ENCODE data around the gene UGT1A1.

Gene UGT1A1

GRCh38 chr2:233798335-233799086, 38.4 kb downstream of the UGT1A1 start:
- TF ChIP-seq ZNF274 (IDR thresholded peaks at IDR 0.05; ENCODE audit: low read depth, low read length): no peak
- H3K4me3 ChIP-seq (ENCODE audit: low read length): no peak overlapping the region

GRCh38 chr2:233799087-233799665, 39.1 kb downstream of the UGT1A1 start:
- H3K4me3 ChIP-seq (ENCODE audit: low read length): no peak overlapping the region
- no peak for TF ChIP-seq ZNF274 (IDR thresholded peaks at IDR 0.05; ENCODE audit: low read depth, low read length)

- TF ChIP-seq ZNF274 (IDR thresholded peaks at IDR 0.05; ENCODE audit: low read depth, low read length): no peak
- no peak overlapping the region for H3K4me3 ChIP-seq (ENCODE audit: low read length)
Observed at GRCh38 chr2:233799716-233800115, 39.6 kb downstream of the UGT1A1 start.

- no peak for TF ChIP-seq ZNF274 (IDR thresholded peaks at IDR 0.05; ENCODE audit: low read depth, low read length)
- H3K4me3 ChIP-seq (ENCODE audit: low read length): no peak overlapping the region
Observed at GRCh38 chr2:233800208-233800607, 40.1 kb downstream of the UGT1A1 start.

- no peak for TF ChIP-seq ZNF274 (IDR thresholded peaks at IDR 0.05; ENCODE audit: low read depth, low read length)
- no peak overlapping the region for H3K4me3 ChIP-seq (ENCODE audit: low read length)
Observed at GRCh38 chr2:233801357-233802131, 41.5 kb downstream of the UGT1A1 start.

- no peak overlapping the region for H3K4me3 ChIP-seq (ENCODE audit: low read length)
- no peak for TF ChIP-seq ZNF274 (IDR thresholded peaks at IDR 0.05; ENCODE audit: low read depth, low read length)
Observed at GRCh38 chr2:233802132-233802815, 42.2 kb downstream of the UGT1A1 start.

GRCh38 chr2:233803292-233803911, 43.3 kb downstream of the UGT1A1 start:
- no peak for TF ChIP-seq ZNF274 (IDR thresholded peaks at IDR 0.05; ENCODE audit: low read depth, low read length)
- no peak overlapping the region for H3K4me3 ChIP-seq (ENCODE audit: low read length)

- no peak overlapping the region for H3K4me3 ChIP-seq (ENCODE audit: low read length)
- no peak for TF ChIP-seq ZNF274 (IDR thresholded peaks at IDR 0.05; ENCODE audit: low read depth, low read length)
Observed at GRCh38 chr2:233803994-233804393, 43.9 kb downstream of the UGT1A1 start.

GRCh38 chr2:233807215-233807865, 47.3 kb downstream of the UGT1A1 start:
- H3K4me3 ChIP-seq (ENCODE audit: low read length): no peak overlapping the region
- TF ChIP-seq ZNF274 (IDR thresholded peaks at IDR 0.05; ENCODE audit: low read depth, low read length): no peak

- H3K4me3 ChIP-seq (ENCODE audit: low read length): no peak overlapping the region
- no peak for TF ChIP-seq ZNF274 (IDR thresholded peaks at IDR 0.05; ENCODE audit: low read depth, low read length)
Observed at GRCh38 chr2:233807966-233808935, 48.2 kb downstream of the UGT1A1 start.

- TF ChIP-seq ZNF274 (IDR thresholded peaks at IDR 0.05; ENCODE audit: low read depth, low read length): no peak
- no peak overlapping the region for H3K4me3 ChIP-seq (ENCODE audit: low read length)
Observed at GRCh38 chr2:233810385-233810784, 50.3 kb downstream of the UGT1A1 start.

GRCh38 chr2:233811087-233811486, 51.0 kb downstream of the UGT1A1 start:
- no peak for TF ChIP-seq ZNF274 (IDR thresholded peaks at IDR 0.05; ENCODE audit: low read depth, low read length)
- H3K4me3 ChIP-seq (ENCODE audit: low read length): no peak overlapping the region
